Stimulated activated CD8-positive, alpha-beta memory T cell treated with anti-CD3 and anti-CD28 coated beads, Interleukin-4, amount 100 ng/mL, for 48 hours (primary cell): ENCODE data around the gene COMMD7.
"Not testable (repeated sequence)": the region's sequence is repeated elsewhere in the genome, so short reads cannot be mapped to it uniquely, and the experiment has no call there.

Experiments
- DNase-seq: peaks from one replicate; pipeline ENCODE4 v3.0.0-alpha.2; 2020

The COMMD7 gene

DNA sequence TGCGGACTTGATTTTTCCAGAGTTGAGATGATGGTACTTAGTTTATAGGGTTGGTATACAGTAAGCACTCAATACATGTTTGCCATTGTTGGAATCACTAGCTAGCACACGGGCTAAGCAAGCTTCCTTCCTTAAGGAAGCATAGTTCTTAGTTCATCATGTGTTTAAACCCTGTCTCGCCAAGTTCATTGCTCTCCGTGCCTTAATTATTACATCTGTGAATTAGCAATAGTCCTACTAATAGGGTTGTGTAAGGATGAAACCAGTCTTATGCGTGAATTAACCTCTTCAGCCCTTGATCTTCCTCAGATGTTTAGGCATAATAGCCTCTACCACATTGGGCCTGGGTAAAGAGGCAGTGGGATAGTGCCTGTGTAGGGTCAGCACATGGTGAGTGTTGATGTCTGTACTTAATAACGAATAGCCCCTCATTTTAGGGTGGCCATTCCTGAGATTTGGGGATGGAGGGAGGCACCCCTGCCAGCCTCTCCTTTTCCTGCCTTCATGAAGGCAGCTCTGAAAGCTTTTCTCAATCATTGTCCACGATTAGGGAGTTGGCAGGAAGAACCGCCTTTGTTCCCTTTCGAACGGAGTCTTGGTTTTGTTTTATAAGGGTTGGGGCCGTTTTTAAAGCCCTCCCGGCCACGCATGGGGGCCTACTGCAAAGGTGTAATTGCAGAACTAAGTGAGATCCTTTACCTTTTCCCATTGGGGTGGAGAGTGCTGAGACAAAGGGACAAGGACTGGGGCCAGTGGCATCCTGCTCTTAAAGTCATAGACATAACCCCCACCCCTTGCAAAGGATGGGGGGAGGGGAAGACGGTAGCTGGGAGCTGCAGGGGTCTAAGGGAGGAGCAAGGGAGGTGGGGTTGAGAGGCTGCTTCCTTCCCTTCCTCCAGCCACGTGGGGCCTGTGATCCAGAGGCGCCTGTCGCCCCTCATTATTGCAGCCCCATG, 21.0 kb upstream of the COMMD7 start:
- no peak for DNase-seq

GRCh38 chr20:32763202-32764004, 20.1 kb upstream of the COMMD7 start:
- DNase-seq: no peak

GRCh38 chr20:32762754-32763201, 19.5 kb upstream of the COMMD7 start:
- DNase-seq: no peak

DNA sequence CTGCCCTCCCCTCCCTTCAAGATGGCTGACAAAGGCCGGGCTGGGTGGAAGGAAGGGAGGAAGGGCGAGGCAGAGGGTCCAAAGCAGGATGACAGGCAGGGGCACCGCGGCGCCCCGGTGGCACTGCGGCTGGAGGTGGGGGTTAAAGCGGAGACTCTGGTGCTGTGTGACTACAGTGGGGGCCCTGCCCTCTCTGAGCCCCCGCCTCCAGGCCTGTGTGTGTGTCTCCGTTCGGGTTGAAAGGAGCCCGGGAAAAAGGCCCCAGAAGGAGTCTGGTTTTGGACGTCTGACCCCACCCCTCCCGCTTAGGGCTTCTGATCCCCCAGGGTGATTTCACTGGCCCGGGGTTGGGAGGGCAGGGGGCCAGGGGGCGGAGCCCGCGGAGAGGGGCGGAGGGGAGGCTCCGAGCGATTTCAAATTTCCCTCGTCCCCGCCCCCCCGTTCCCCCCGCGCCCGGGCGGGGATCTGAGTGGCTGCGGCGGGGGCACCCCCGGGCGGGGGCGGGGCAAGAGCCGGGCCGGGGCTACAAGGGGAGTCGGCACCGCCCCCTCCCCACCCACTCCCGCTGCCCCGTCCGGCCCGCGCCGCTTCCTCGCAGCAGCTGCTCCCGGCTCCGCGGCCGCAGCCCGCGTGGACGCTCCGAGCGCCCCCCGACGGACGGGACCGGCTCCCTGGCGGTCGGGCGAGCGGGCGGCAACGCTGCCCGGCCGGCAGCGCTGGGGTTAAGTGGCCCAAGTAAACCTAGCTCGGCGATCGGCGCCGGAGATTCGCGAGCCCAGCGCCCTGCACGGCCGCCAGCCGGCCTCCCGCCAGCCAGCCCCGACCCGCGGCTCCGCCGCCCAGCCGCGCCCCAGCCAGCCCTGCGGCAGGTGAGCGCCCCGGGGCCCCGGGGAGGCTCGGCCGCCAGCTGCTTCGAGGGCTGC, 18.8 kb upstream of the COMMD7 start, which contains the start of gene DNMT3B:
Gene DNMT3B (plus strand): TSS at position 555 of the 923 bp plus-strand sequence. CDS start 17,939 bp downstream, outside the sequence.
- DNase-seq: peak; percentile 84

- DNase-seq: no peak
These were observed 18.2 kb upstream of the COMMD7 start for GRCh38 chr20:32761417-32761830.

GRCh38 chr20:32756156-32756555, 12.9 kb upstream of the COMMD7 start:
- DNase-seq: no peak

- no peak for DNase-seq
These were observed 10.5 kb upstream of the COMMD7 start for GRCh38 chr20:32753731-32754130.

DNA sequence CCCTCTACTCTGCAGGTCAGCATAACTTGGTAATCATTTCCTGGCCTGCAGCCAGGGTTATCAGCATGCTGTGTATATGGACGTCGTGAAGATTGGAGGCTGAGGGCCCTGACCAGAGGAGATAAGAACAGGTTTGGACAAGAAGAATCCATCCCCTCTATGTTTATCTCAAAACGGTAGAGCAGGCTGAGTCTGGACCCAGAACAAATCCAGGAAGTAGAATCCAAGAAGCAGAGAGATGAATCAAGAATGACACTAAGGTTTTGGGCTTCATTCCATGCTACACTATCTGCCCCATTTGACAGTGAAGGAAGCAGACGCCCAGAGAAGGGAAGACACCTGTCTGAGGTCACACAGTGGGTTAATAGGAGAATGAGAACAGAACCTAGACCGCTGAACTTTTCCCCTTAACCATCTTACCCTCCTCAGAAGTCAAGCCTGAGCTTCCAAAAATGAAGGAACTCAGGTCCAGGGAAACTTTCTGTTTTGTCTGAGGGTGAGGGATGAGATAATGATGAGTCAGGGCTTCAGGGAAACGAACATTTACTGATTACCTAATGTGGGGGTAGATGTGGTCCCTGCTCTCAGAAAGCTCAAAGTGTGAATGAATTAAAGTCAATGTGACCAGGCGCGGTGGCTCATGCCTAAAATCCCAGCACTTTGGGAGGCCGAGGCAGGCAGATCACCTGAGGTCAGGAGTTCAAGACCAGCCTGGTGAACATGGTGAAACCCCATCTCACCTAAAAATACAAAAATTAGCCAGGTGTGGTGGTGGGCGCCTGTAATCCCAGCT, 9.4 kb upstream of the COMMD7 start:
- DNase-seq: no peak

DNA sequence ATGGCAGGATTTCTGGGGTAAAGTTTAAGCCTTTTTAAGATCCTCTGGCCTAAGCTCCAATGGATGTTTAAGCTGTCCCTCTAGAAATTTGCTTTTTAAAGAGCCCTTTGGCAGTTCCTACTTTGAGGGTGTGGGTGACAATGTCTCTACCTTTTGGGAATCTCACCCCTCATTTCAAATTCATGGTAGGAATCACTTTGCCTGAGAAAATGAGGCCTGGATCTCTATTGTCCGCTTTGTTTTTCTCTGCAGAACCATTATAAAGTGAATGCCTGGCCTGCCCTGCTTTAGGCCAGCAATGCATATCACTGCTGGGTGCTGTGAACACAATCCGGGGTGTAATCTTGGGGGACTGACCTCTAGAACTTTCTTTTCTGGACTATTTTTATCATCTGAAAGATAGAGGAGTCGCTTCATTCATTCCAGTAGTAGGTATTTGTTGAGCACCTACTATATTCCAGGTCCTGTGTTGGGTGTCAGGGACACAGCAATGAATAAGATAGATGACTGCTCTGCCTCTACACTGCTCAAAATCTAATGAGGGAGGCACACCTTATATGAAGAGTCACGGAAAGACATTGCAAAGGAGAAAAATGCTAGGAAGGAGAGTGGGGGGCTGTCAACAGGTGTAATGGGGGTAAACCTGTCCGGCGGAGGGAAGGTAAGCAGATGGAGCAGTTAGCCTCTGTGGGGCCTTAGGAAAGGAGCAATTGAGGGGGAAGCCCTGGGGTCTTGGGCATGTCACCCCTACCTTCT, 8.6 kb upstream of the COMMD7 start:
- DNase-seq: no peak

DNA sequence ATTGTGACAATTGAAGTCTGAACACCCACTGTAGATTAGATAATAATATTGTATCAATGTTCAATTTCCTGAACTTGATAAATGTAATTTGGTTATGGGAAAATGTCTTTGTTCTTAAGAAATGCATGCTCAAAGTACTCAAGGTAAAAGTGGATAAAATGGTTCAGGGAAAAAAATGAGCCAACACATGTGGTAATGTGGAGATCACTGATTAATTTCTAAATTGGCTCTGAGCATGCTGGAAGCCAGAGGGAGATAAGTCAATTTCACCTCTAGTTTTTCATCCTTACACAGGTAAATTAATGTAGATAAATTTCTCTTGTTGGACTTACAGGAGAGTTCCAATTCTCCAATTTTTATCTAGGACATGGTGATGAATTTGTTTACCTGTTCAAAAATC, 8.0 kb upstream of the COMMD7 start:
- DNase-seq: no peak

DNA sequence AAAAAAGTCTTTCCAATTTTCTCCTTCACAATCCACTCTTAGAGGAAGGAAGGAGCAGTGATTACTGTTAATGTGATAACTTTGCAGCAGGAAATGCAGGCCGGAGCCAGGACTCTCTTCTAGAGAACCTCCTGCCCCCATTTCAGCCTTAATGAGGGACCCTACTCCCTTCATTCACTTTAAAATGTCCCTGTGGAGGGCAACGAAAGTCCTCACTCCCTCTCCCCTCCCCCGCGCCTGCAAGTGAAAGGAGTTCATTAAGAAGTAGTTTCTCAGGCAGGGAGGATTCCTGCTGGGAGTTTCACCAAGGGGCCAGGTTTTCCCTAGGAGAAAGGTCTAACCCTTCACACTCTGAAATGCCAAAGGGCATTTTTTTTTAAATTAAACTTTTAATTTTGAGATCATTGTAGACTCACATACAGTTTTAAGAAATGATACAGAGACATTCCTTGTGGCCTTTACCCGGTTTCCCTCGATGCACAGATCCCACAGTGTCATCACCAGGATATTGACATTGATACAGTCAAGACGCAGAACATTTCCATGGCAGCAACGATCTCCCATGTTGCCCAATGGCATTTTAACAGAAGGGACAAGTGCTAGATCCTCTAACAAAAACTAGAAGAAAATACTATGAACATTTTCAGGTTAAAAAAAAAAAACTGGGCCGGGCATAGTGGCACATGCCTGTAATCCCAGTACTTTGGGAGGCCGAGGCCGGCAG, 6.8 kb upstream of the COMMD7 start:
- no peak for DNase-seq

GRCh38 chr20:32742322-32743236, 688 bp downstream of the COMMD7 start:
- peak; percentile 45 for DNase-seq

DNA sequence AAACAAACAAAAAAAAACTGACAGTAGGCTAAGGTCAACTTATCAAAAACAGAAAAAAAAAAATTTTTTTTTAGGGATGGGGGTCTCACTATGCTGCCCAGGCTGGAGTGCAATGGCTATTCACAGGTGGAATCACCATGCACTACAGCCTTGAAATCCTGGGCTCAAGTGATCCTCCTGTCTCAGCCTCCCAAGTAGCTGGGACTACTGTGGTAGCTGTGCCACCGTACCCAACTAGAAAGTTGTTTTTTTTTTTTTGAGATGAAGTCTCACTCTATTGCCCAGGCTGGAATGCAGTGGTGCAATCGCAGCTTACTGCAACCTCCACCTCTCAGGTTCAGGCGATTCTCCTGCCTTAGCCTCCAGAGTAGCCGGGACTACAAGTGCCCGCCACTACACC, 2.1 kb downstream of the COMMD7 start:
- DNase-seq: no peak

DNA sequence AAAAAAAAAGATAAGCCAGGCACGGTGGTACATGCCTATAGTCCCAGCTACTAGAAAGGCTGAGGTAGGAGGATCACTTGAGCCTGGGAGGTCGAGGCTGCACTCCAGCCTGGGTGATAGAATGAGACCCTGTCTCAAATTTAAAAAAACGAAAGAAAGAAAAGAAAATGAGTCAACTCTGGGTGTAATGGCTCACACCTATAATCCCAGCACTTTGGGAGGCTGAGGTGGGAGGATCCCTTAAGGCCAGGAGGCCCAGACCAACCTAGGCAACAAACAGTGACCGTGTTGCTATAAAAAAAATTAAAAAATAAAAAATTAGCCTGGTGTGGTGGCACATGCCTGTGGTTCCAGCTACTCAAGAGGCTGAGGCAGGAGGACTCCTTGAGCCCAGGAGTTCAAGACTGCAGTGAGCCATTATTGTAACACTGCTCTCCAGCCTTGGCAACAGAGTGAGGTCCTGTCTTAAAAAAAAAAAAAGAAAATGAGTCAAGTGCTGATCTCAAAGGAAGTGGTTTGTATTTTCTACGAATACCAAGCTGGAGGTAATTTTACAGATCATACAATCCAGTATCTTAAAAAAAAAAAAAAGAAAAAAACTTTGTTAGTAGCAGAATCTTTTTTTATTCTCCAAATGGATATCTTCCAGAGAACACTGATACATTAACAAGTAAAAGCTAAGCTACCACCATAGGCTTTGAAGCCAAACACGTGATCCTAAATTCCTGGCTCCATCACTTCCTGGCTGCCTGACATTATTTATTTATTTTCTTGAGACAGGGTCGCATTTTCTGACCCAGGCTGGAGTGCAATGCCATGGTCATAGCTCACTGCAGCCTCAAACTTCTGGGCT, 5.7 kb downstream of the COMMD7 start:
- DNase-seq: peak; percentile 46

DNA sequence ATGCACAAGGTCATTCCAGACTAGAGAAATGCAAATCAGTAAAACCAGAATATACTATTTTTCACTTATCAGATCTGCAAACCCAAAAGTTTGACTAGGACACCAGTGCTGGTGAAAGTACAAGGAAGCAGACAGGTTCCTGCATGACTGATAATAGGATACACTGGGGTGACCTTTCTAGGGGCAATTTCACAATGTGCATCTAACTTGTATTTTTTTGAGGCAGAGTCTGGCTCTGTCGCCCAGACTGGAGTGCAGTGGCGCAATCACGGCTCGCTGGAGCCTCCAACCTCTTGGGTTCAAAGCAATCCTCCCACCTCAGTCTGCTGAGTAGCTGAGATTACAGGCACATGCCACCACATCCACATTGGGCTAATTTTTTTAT, 11.4 kb downstream of the COMMD7 start:
- no peak for DNase-seq

DNA sequence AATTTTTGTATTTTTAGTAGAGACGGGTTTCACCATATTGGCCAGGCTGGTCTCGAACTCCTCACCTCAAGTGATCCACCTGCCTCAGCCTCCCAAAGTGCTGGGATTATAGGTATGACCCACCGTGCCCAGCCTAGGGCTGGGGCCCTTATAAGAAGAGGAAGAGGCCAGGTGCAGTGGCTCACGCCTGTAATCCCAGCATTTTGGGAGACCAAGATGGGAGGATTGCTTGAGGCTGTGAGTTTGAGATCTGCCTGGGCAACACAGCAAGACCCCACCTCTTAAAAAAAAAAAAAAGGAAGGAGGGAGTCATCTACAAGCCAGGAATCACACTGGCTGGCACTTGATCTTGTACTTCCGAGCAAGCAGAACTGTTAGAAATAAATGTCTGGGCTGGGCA, 13.9 kb downstream of the COMMD7 start:
- not testable (repeated sequence) for DNase-seq

- not testable (repeated sequence) for DNase-seq
These were observed 14.8 kb downstream of the COMMD7 start for GRCh38 chr20:32728435-32728834.

DNA sequence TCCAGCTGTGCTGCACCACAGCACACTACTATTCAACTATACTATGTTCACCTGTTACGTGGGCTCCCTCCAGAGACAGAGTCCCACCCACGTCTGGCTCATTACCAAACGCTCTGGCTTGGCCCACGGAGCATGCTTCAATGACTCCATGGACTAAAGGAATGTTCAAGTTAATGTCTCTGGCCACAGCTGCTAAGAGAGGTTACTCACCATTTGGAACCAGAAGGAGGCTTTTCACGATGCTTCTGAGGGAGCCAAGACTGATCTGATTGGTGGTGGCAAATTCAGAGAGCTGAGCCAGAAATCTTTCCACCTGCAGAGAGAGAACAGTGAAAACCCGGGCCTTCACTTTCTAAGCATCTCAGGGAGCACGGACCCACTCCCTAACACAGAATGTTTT, 15.6 kb downstream of the COMMD7 start:
- DNase-seq: no peak
